Endothelial cell of umbilical vein (primary cell): ENCODE data around the gene PPM1D. TPM values are rescaled to one million over a fixed set of nuclear protein-coding genes. Genes with fewer than 3 reads are reported as not detected.
A peak's percentile ranks its signal among the peaks of the same experiment; 100 is the strongest.
"Not testable (repeated sequence)": the region's sequence is repeated elsewhere in the genome, so short reads cannot be mapped to it uniquely, and the experiment has no call there.

Source experiments
- Bru-seq: library from RNA; stranded (reverse); fragments of 400-500 nt; gene quantifications from one replicate; lab custom pipeline; 2021; lab: Mats Ljungman, UMichigan
- BruChase-seq, 2 experiments: library from RNA; stranded (reverse); fragments of 400-500 nt; gene quantifications; one replicate each; lab custom pipeline; 2021; lab: Mats Ljungman, UMichigan
- BruUV-seq: library from RNA; stranded (reverse); fragments of 400-500 nt; replicated peaks from 2 replicates; lab custom pipeline; 2021; lab: Mats Ljungman, UMichigan
- CTCF ChIA-PET: fragments of 300-600, 350-600 bp; sonication (Branson Sonifier 250); formaldehyde crosslinking; loops from one replicate; lab custom pipeline; 2021; ENCODE audit warnings: antibody characterized with exemption, inconsistent platforms; lab: Charles Lee
- POLR2A ChIA-PET: fragments of 300-600, 350-600 bp; sonication (Branson Sonifier 250); formaldehyde crosslinking; loops from one replicate; lab custom pipeline; 2021; ENCODE audit warnings: antibody characterized with exemption, inconsistent platforms; lab: Charles Lee
- DNase-seq: peaks from one replicate; pipeline ENCODE4 v3.0.0-alpha.2; 2011; ENCODE audit warnings: low read depth, low spot score
- FAIRE-seq: peaks from 2 replicates; lab custom pipeline; 2011; peaks lifted over from hg19 to GRCh38; lab: Jason Lieb, UNC
- H2AFZ ChIP-seq: 2 replicates; pipeline ENCODE4 v1.6.0; 2012; ENCODE audit warnings: low read depth, low read length, control low read depth, inconsistent platforms
- H3K27ac ChIP-seq: 2 replicates; pipeline ENCODE4 v1.5.1; 2011; ENCODE audit warnings: low read depth, mild to moderate bottlenecking, control low read depth, low read length, moderate library complexity; ENCODE audit not compliant: insufficient read depth
- H3K27me3 ChIP-seq, 2 experiments: 2 replicates each; pipeline versions ENCODE4 v1.6.0 to v1.6.1; 2011; ENCODE audit warnings: low read length in 2 of 2, mixed read lengths in 1 of 2; ENCODE audit not compliant: control insufficient read depth in 2 of 2, insufficient read depth in 2 of 2
- H3K36me3 ChIP-seq, 2 experiments: 2 replicates in 1 of 2; 3 replicates in 1 of 2; pipeline ENCODE4 v1.5.1; 2011; ENCODE audit warnings: low read length in 2 of 2, mild to moderate bottlenecking in 1 of 2, moderate library complexity in 1 of 2; ENCODE audit not compliant: control insufficient read depth in 2 of 2, insufficient read depth in 2 of 2; ENCODE audit errors: extremely low read depth in 1 of 2
- H3K4me1 ChIP-seq: 3 replicates; pipeline ENCODE4 v1.5.1; 2011; ENCODE audit warnings: mild to moderate bottlenecking, low read length; ENCODE audit not compliant: control insufficient read depth, insufficient read depth; ENCODE audit errors: extremely low read depth
- H3K4me2 ChIP-seq: 2 replicates; pipeline ENCODE4 v1.6.1; 2011; ENCODE audit warnings: low read length, control low read depth, mixed read lengths; ENCODE audit not compliant: insufficient read depth
- H3K4me3 ChIP-seq, 3 experiments: fragments of 200-600 bp in 1 of 3; sonication (generic), shearing (Covaris generic) in 1 of 3; replicated peaks in 1 of 3; 2 replicates each; pipeline ENCODE4 v1.5.1; 2011 to 2016; ENCODE audit warnings: control low read depth in 3 of 3, low read length in 3 of 3, mild to moderate bottlenecking in 2 of 3, inconsistent platforms in 1 of 3, low read depth in 1 of 3, moderate library complexity in 1 of 3; ENCODE audit not compliant: insufficient read depth in 1 of 3
- H3K79me2 ChIP-seq: 2 replicates; pipeline ENCODE4 v1.6.0; 2012; ENCODE audit warnings: low read length, inconsistent platforms; ENCODE audit not compliant: control insufficient read depth, insufficient read depth
- H3K9ac ChIP-seq: replicated peaks from 2 replicates; pipeline ENCODE3; 2011; ENCODE audit warnings: low read length, control low read depth; ENCODE audit not compliant: insufficient read depth; ENCODE audit errors: extremely low read depth
- H3K9me1 ChIP-seq: replicated peaks from 3 replicates; pipeline ENCODE4 v1.6.0; 2011; ENCODE audit warnings: mild to moderate bottlenecking, low read length; ENCODE audit not compliant: control insufficient read depth, insufficient read depth; ENCODE audit errors: extremely low read depth
- H3K9me3 ChIP-seq: replicated peaks from 2 replicates; pipeline ENCODE4 v1.5.1; 2012; ENCODE audit warnings: low read length, inconsistent platforms; ENCODE audit not compliant: control insufficient read depth, insufficient read depth
- H4K20me1 ChIP-seq: replicated peaks from 2 replicates; pipeline ENCODE3; 2011; ENCODE audit warnings: mild to moderate bottlenecking, low read length; ENCODE audit not compliant: control insufficient read depth, insufficient read depth; ENCODE audit errors: extremely low read depth
- EZH2 ChIP-seq: IDR thresholded peaks from 2 replicates; pipeline ENCODE4 v1.6.1; 2012; ENCODE audit warnings: borderline replicate concordance, low read depth, mild to moderate bottlenecking, moderate library complexity, low read length, inconsistent platforms; ENCODE audit not compliant: severe bottlenecking
- FOS ChIP-seq: IDR thresholded peaks from 2 replicates; pipeline ENCODE4 v1.6.1; 2011; ENCODE audit warnings: mild to moderate bottlenecking, low read length, moderate library complexity, borderline replicate concordance; ENCODE audit not compliant: insufficient read depth
- GATA2 ChIP-seq: IDR thresholded peaks from 2 replicates; pipeline ENCODE4 v1.7.0; 2011; ENCODE audit warnings: low read depth, mild to moderate bottlenecking, moderate library complexity, mixed read lengths, low read length; ENCODE audit not compliant: insufficient read length, insufficient read depth
- JUN ChIP-seq: IDR thresholded peaks from 2 replicates; pipeline ENCODE4 v1.6.1; 2011; ENCODE audit warnings: borderline replicate concordance, low read depth; ENCODE audit not compliant: insufficient read length, insufficient read depth
- MYC ChIP-seq: IDR thresholded peaks from one replicate; pipeline ENCODE4 v1.6.1; 2011; ENCODE audit warnings: mild to moderate bottlenecking, low read depth, low read length
- POLR2A ChIP-seq: IDR thresholded peaks from 2 replicates; pipeline ENCODE4 v1.6.1; 2012; ENCODE audit warnings: low read depth, mild to moderate bottlenecking, control low read depth, low read length
- POLR2AphosphoS5 ChIP-seq: IDR thresholded peaks from 2 replicates; pipeline ENCODE4 v1.6.1; 2012; ENCODE audit warnings: low read depth, mild to moderate bottlenecking, control low read depth, low read length, moderate library complexity; ENCODE audit not compliant: insufficient read depth
- dilution Hi-C: fragments of 300-500 bp; cut with MboI; formaldehyde crosslinking; loops from one replicate; pipeline ENCODE4 v1.15.0; 2019; ENCODE audit warnings: low sequenced_read_pairs; ENCODE audit not compliant: extremely low pct_ligation_motif_present
- intact Hi-C: fragments of 100-400 bp; cut with micrococcal nuclease; formaldehyde crosslinking; loops from one replicate; pipeline ENCODE4 v1.10.0; 2022
- long read RNA-seq: library from polyadenylated mRNA; stranded (forward); transcript quantifications from one replicate; pipeline ENCODE4 v2.0.0, GENCODE V29; 2021
- polyA minus RNA-seq, 3 experiments: library from RNA; depleted of rRNA, polyadenylated mRNA; stranded (reverse); fragments of >200 nt; gene quantifications; 1 replicate in 1 of 3; 2 replicates in 2 of 3; pipeline ENCODE4 v1.2.3, GENCODE V29; 2011
- polyA plus RNA-seq, 4 experiments: library from polyadenylated mRNA; depleted of rRNA in 3 of 4; stranded (reverse) in 3 of 4; unstranded in 1 of 4; fragments of >200 nt; gene quantifications; 2 replicates each; pipeline versions ENCODE4 v1.2.1 to v1.2.3, GENCODE V29; 2011 to 2012; ENCODE audit warnings: missing spikeins in 1 of 4
- total RNA-seq: library from RNA; stranded (reverse); gene quantifications from 2 replicates; pipeline ENCODE4 v1.2.3, GENCODE V29; 2021
- TF ChIP-seq, protein P1 (sequence below), 2 donors: IDR thresholded peaks; 1 replicate in 1 of 2; 2 replicates in 1 of 2; pipeline ENCODE4 v1.5.1; 2011; ENCODE audit warnings: low read length in 2 of 2, mild to moderate bottlenecking in 2 of 2, moderate library complexity in 2 of 2, control low read depth in 1 of 2, inconsistent platforms in 1 of 2, low read depth in 1 of 2; ENCODE audit not compliant: insufficient read depth in 1 of 2; ENCODE audit errors: extremely low read depth in 1 of 2
- TF ChIP-seq, protein P2 (sequence below): IDR thresholded peaks from 2 replicates; pipeline ENCODE4 v1.6.1; 2011; ENCODE audit not compliant: insufficient read depth, insufficient read length

The PPM1D gene
- total RNA-seq (18.6 and 19.0 TPM in 2 replicates), polyA plus RNA-seq (7.0 and 7.9 TPM in 2 replicates), polyA minus RNA-seq (21.1 and 21.2 TPM in 2 replicates), Bru-seq, nascent RNA (percentile 81 among the genes with signal in this experiment), BruChase-seq, experiment 1, labeled RNA remaining after a 6-hour chase (percentile 64 among the genes with signal in this experiment), BruChase-seq, experiment 2, labeled RNA remaining after a 2-hour chase (percentile 71 among the genes with signal in this experiment)
- 8.9 and 10.4 TPM in 2 replicates for polyA plus RNA-seq (2011; cell fraction: cytosol; rRNA removed)
- 9.4 and 10.8 TPM in 2 replicates for polyA plus RNA-seq (2011; cell fraction: nucleus; rRNA removed)
- 13.5 and 14.6 TPM in 2 replicates for polyA plus RNA-seq (2012)
- 8.6 TPM for polyA minus RNA-seq (2011; cell fraction: cytosol; rRNA and poly(A)+ RNA removed)
- polyA minus RNA-seq (2011; cell fraction: nucleus; rRNA and poly(A)+ RNA removed) = 12.6 and 14.8 TPM in 2 replicates
- long read RNA-seq, full-length matches to known transcripts = 27 of 36 reads
- long read RNA-seq, partial matches to known transcripts = 2 of 36 reads
- long read RNA-seq, other reads (novel, unspliced or antisense) = 7 of 36 reads

DNA sequence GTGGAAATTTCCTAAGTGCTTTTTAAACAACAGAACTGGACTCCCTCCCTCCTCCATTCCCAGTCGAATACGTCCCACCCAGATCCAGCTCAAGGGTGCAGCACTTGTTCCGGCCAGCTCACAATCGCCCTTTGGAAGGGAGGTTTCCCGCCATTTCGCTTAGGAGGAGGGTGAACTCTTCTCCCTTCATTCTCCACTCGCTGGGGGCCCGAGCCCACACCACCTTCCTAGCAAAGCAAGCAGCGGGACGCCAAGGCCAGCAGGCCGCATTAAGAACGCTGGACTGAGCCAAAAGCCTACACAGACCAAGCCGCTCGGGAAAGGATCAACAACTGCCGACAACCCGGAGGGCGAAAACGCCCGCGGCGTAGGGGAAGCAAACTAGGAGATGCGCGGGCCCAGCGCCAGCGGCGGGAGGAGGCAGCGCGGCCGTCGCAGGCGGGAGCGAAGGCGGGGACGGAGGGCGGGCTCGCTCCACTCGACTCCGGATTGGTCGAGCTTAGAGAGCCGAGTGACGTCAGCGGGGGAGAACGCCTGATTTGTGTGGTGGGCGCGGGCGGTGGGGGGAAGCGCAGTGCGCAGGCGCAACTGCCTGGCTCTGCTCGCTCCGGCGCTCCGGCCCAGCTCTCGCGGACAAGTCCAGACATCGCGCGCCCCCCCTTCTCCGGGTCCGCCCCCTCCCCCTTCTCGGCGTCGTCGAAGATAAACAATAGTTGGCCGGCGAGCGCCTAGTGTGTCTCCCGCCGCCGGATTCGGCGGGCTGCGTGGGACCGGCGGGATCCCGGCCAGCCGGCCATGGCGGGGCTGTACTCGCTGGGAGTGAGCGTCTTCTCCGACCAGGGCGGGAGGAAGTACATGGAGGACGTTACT lies at the start of gene PPM1D:
PPM1D (plus strand) TSS at position 574 of the 870 bp plus-strand sequence; CDS start at position 796, 222 bp downstream.
- intact Hi-C loops = no loop called here
- dilution Hi-C loops = no loop called here
- TF ChIP-seq POLR2AphosphoS5 (peak; percentile 90), MYC (no peak), EZH2 (no peak), POLR2A (peak; percentile 97), GATA2 (no peak), FOS (no peak), JUN (peak; percentile 24)
- TF ChIP-seq, protein P1, sequence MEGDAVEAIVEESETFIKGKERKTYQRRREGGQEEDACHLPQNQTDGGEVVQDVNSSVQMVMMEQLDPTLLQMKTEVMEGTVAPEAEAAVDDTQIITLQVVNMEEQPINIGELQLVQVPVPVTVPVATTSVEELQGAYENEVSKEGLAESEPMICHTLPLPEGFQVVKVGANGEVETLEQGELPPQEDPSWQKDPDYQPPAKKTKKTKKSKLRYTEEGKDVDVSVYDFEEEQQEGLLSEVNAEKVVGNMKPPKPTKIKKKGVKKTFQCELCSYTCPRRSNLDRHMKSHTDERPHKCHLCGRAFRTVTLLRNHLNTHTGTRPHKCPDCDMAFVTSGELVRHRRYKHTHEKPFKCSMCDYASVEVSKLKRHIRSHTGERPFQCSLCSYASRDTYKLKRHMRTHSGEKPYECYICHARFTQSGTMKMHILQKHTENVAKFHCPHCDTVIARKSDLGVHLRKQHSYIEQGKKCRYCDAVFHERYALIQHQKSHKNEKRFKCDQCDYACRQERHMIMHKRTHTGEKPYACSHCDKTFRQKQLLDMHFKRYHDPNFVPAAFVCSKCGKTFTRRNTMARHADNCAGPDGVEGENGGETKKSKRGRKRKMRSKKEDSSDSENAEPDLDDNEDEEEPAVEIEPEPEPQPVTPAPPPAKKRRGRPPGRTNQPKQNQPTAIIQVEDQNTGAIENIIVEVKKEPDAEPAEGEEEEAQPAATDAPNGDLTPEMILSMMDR (IDR thresholded peaks at IDR 0.05; ENCODE audit: extremely low read depth in 1 of 2, insufficient read depth in 1 of 2, low read depth in 1 of 2, low read length in 2 of 2) = no peak
- TF ChIP-seq, protein P2, sequence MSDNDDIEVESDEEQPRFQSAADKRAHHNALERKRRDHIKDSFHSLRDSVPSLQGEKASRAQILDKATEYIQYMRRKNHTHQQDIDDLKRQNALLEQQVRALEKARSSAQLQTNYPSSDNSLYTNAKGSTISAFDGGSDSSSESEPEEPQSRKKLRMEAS = no peak
- Histone ChIP-seq H3K9me1 (no peaks in the 10 kb centered on the region), H3K27ac (peak within 1 kb of the TSS; percentile 95), H2AFZ (peak within 1 kb of the TSS; percentile 94), H3K4me1 (peaks cover 15% of the 10 kb centered on the region), H3K79me2 (peaks cover 46% of the 10 kb centered on the region), H3K4me3 (peak within 1 kb of the TSS; percentile 81 to 98 (median 96)), H3K9me3 (no peaks in the 10 kb centered on the region), H3K9ac (peak within 1 kb of the TSS; percentile 94), H3K27me3 (no peaks in the 10 kb centered on the region), H4K20me1 (peaks cover 3% of the 10 kb centered on the region), H3K4me2 (peak within 1 kb of the TSS; percentile 97), H3K36me3 (no peaks in the 10 kb centered on the region)
- no TSS peak for BruUV-seq
- DNase-seq (peak; percentile 100), FAIRE-seq (peak; percentile 86)
- ChIA-PET POLR2A (interaction anchor here (0.6 to 1.5 kb wide), 9 partner anchors 22 to 170 kb away, joined by 3 to 24 read pairs (median 5); partner anchors contain the start of genes APPBP2 and BCAS3), CTCF (interaction anchor here (0.6 to 7.4 kb wide), 11 partner anchors 9 to 130 kb away, joined by 3 to 162 read pairs (median 4); partner anchors contain the start of gene APPBP2)

DNA sequence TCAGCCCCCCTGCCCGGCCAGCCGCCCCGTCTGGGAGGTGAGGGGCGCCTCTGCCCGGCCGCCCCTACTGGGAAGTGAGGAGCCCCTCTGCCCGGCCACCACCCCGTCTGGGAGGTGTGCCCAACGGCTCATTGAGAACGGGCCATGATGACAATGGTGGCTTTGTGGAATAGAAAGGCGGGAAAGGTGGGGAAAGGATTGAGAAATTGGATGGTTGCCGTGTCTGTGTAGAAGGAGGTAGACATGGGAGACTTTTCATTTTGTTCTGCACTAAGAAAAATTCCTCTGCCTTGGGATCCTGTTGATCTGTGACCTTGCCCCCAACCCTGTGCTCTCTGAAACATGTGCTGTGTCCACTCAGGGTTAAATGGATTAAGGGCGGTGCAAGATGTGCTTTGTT lies 47.7 kb upstream of the PPM1D start:
- H3K9me3 ChIP-seq, intact Hi-C loops, H3K79me2 ChIP-seq, H3K27me3 ChIP-seq, H2AFZ ChIP-seq, FAIRE-seq, DNase-seq, H3K9ac ChIP-seq, H3K4me3 ChIP-seq, H3K27ac ChIP-seq, H3K4me1 ChIP-seq, H3K4me2 ChIP-seq, CTCF ChIA-PET, dilution Hi-C loops, H3K9me1 ChIP-seq, H4K20me1 ChIP-seq, H3K36me3 ChIP-seq, POLR2A ChIA-PET, BruUV-seq: not testable (repeated sequence)
